WI38 (cell line): ENCODE measurements around the gene TNKS1BP1.

Source experiments
- H3K4me3 ChIP-seq: 2 replicates; pipeline ENCODE4 v1.5.1; 2011; ENCODE audit warnings: low read depth, mild to moderate bottlenecking, control low read depth, low read length
- TF ChIP-seq, protein P1 (sequence below): IDR thresholded peaks from 2 replicates; pipeline ENCODE4 v1.5.1; 2012; ENCODE audit warnings: low read depth, mild to moderate bottlenecking, control low read depth, low read length

Gene TNKS1BP1

GRCh38 chr11:57260937-57261783 lies 63.6 kb downstream of the TNKS1BP1 start:
- TF ChIP-seq, protein P1, sequence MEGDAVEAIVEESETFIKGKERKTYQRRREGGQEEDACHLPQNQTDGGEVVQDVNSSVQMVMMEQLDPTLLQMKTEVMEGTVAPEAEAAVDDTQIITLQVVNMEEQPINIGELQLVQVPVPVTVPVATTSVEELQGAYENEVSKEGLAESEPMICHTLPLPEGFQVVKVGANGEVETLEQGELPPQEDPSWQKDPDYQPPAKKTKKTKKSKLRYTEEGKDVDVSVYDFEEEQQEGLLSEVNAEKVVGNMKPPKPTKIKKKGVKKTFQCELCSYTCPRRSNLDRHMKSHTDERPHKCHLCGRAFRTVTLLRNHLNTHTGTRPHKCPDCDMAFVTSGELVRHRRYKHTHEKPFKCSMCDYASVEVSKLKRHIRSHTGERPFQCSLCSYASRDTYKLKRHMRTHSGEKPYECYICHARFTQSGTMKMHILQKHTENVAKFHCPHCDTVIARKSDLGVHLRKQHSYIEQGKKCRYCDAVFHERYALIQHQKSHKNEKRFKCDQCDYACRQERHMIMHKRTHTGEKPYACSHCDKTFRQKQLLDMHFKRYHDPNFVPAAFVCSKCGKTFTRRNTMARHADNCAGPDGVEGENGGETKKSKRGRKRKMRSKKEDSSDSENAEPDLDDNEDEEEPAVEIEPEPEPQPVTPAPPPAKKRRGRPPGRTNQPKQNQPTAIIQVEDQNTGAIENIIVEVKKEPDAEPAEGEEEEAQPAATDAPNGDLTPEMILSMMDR = no peak
- H3K4me3 ChIP-seq = no peak overlapping the region

- H3K4me3 ChIP-seq = no peak overlapping the region
- TF ChIP-seq, protein P1 = no peak
These were observed 68.6 kb downstream of the TNKS1BP1 start for GRCh38 chr11:57256119-57256518.

DNA sequence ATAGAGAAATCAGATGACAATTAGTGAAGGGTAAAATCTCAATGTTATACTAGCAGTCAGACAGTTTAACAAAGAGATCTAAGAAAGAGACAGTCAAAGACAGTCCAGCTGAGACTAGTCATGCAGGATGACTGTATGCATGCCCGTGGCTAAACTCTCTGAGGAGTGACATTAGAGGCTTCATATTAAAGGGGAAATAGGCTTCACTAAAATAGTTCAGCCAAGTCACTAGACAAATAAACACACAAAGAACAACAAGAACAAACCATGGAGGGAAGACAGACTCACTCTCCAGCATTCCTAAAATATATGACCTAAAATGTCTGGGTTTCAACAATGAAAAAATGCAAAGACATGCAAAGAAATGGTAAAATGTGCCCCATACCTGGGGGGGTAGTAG lies 69.1 kb downstream of the TNKS1BP1 start:
- H3K4me3 ChIP-seq = no peak overlapping the region

GRCh38 chr11:57254631-57255030 lies 70.1 kb downstream of the TNKS1BP1 start:
- TF ChIP-seq, protein P1 = no peak
- no peak overlapping the region for H3K4me3 ChIP-seq

More for the DNA sequence above, 69.1 kb downstream of the TNKS1BP1 start:
- TF ChIP-seq, protein P1 = no peak

DNA sequence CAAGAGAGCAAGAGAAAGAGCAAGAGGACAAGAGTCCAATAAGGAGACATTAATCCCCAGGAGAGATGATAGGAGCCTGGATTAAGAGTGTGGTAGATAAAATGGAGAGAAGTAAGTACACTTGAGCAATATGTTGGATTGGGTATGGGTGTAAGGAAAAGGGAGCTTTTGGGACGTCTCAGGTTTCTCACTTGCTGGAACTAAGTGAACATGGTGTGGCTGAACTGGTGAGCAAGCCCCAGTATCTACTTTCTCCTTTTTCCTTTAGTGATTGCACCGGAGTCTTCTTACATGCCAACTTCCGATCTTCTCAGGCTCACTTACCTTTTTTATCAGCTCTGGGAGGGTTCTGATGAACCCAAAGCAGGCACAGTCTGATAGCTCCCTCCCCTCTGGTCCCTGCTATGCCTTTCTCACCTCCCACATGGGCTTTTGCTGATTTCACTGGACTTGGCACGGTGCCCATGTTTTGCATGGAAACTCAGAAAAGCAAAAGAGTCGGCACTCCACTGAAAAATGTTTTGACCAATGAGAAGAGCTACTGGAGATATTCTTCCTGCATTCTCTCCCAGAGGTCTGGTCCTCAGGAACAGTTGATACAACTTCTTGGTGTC lies 73.2 kb downstream of the TNKS1BP1 start:
- H3K4me3 ChIP-seq = no peak overlapping the region
- TF ChIP-seq, protein P1 = no peak

DNA sequence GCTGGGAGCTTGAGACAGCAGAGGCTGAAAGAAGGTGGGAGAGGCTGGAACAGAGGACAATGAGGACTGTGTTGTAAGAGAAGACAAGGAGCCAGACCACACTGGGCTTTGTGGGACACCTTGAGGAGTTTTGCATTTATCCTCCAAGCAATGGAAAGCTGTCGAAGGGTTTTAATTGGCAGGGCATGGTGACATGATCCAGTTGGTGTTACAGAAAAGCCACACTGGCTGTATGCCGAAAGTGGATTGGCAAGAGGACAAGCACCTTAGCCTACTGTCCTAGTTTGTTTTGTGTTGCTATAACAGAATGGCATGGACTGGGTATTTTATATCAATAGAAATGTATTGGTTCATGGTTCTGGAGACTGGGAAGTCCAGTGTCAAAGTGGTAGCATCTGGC lies 73.7 kb downstream of the TNKS1BP1 start:
- no peak overlapping the region for H3K4me3 ChIP-seq
- TF ChIP-seq, protein P1 = no peak
